A673 (cell line): ENCODE measurements around the gene IMMP2L. TPM values are rescaled to one million over a fixed set of nuclear protein-coding genes. Genes with fewer than 3 reads are reported as not detected.

Experiments used
- BruUV-seq: library from RNA; stranded (reverse); fragments of 400-500 nt; replicated peaks from 2 replicates; lab custom pipeline; 2021; lab: Mats Ljungman, UMichigan
- CTCF ChIA-PET: fragments of 300-600 bp; sonication (Branson Sonifier 250); formaldehyde crosslinking; loops from one replicate; lab custom pipeline; 2022; ENCODE audit warnings: antibody characterized with exemption; lab: Charles Lee
- POLR2A ChIA-PET: fragments of 300-600 bp; sonication (Branson Sonifier 250); formaldehyde crosslinking; loops from one replicate; lab custom pipeline; 2022; ENCODE audit warnings: antibody characterized with exemption; ENCODE audit not compliant: low non-redundant PET; lab: Charles Lee
- DNase-seq: peaks from one replicate; pipeline ENCODE4 v3.0.0-alpha.2; 2015; ENCODE audit warnings: low spot score
- H3K27ac ChIP-seq: fragments of 200-600 bp; sonication (generic); 2 replicates; pipeline ENCODE4 v1.5.1; 2016; ENCODE audit warnings: mixed run types, low read depth, mild to moderate bottlenecking, mixed read lengths, antibody characterized with exemption, low read length; ENCODE audit not compliant: poor library complexity, severe bottlenecking
- H3K27me3 ChIP-seq: fragments of 200-600 bp; sonication (generic); replicated peaks from 2 replicates; pipeline ENCODE4 v1.6.1; 2017; ENCODE audit warnings: mixed run types, low read depth, mild to moderate bottlenecking, mixed read lengths, antibody characterized with exemption, low read length; ENCODE audit not compliant: insufficient read depth, poor library complexity
- H3K36me3 ChIP-seq: fragments of 200-600 bp; sonication (generic); 2 replicates; pipeline ENCODE4 v1.6.1; 2016; ENCODE audit warnings: mixed run types, mild to moderate bottlenecking, mixed read lengths, antibody characterized with exemption, low read length; ENCODE audit not compliant: insufficient read depth, poor library complexity, severe bottlenecking
- H3K4me1 ChIP-seq: fragments of 200-600 bp; sonication (generic); 2 replicates; pipeline ENCODE4 v1.6.1; 2017; ENCODE audit warnings: mixed run types, mild to moderate bottlenecking, mixed read lengths, antibody characterized with exemption, low read length; ENCODE audit not compliant: insufficient read depth, poor library complexity, severe bottlenecking
- H3K4me3 ChIP-seq: fragments of 200-600 bp; sonication (generic); 2 replicates; pipeline ENCODE4 v1.5.1; 2016; ENCODE audit warnings: low read depth, mixed run types, mild to moderate bottlenecking, mixed read lengths, low read length; ENCODE audit not compliant: poor library complexity, severe bottlenecking
- H3K9me3 ChIP-seq: fragments of 200-600 bp; sonication (generic); 2 replicates; pipeline ENCODE4 v1.6.1; 2016; ENCODE audit warnings: mixed run types, low read depth, mild to moderate bottlenecking, mixed read lengths, antibody characterized with exemption, low read length; ENCODE audit not compliant: poor library complexity, severe bottlenecking
- EZH2 ChIP-seq: fragments of 200-600 bp; sonication (generic); IDR thresholded peaks from 2 replicates; pipeline ENCODE4 v1.6.1; 2017; ENCODE audit warnings: borderline replicate concordance, low read depth, mild to moderate bottlenecking, mixed read lengths, antibody characterized with exemption, low read length; ENCODE audit not compliant: poor library complexity, severe bottlenecking
- intact Hi-C: fragments of 100-400 bp; cut with micrococcal nuclease; formaldehyde crosslinking; loops from one replicate; pipeline ENCODE4 v1.10.0; 2022; ENCODE audit not compliant: unreplicated experiment
- total RNA-seq: library from RNA; stranded (reverse); gene quantifications from 2 replicates; pipeline ENCODE4 v1.2.3, GENCODE V29; 2021
- TF ChIP-seq, protein P1 (sequence below): fragments of 300-800, 200-600 bp; sonication (generic); conservative IDR thresholded peaks from 2 replicates; pipeline ENCODE4 v1.5.1; 2017; ENCODE audit warnings: low read depth, mild to moderate bottlenecking, antibody characterized with exemption, low read length, moderate library complexity, mixed read lengths

IMMP2L gene
- total RNA-seq, 1 experiment from 2014 or later, result 10.0 TPM

- BruUV-seq, result no TSS peak
- CTCF ChIA-PET, result no interaction called here
Measured at GRCh38 chr7:111320133-111320532, 242.2 kb downstream of the IMMP2L start.

GRCh38 chr7:111312966-111313365 is 249.3 kb downstream of the IMMP2L start:
- H3K27ac ChIP-seq, result no peak overlapping the region
- H3K36me3 ChIP-seq, result no peaks in the 10 kb centered on the region
- no TSS peak for BruUV-seq
- CTCF ChIA-PET, result no interaction called here
- H3K4me3 ChIP-seq, result no peak overlapping the region
- H3K9me3 ChIP-seq, result no peaks in the 10 kb centered on the region
- intact Hi-C loops, result no loop called here
- no peak for TF ChIP-seq EZH2
- TF ChIP-seq, protein P1, sequence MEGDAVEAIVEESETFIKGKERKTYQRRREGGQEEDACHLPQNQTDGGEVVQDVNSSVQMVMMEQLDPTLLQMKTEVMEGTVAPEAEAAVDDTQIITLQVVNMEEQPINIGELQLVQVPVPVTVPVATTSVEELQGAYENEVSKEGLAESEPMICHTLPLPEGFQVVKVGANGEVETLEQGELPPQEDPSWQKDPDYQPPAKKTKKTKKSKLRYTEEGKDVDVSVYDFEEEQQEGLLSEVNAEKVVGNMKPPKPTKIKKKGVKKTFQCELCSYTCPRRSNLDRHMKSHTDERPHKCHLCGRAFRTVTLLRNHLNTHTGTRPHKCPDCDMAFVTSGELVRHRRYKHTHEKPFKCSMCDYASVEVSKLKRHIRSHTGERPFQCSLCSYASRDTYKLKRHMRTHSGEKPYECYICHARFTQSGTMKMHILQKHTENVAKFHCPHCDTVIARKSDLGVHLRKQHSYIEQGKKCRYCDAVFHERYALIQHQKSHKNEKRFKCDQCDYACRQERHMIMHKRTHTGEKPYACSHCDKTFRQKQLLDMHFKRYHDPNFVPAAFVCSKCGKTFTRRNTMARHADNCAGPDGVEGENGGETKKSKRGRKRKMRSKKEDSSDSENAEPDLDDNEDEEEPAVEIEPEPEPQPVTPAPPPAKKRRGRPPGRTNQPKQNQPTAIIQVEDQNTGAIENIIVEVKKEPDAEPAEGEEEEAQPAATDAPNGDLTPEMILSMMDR, result no peak
- no peaks in the 10 kb centered on the region for H3K4me1 ChIP-seq
- H3K27me3 ChIP-seq, result no peaks in the 10 kb centered on the region
- no peak for DNase-seq
- POLR2A ChIA-PET, result no interaction called here

More at GRCh38 chr7:111320133-111320532, 242.2 kb downstream of the IMMP2L start:
- Histone ChIP-seq H3K9me3 (no peaks in the 10 kb centered on the region), H3K4me3 (no peak overlapping the region), H3K36me3 (no peaks in the 10 kb centered on the region), H3K27ac (no peak overlapping the region), H3K27me3 (no peaks in the 10 kb centered on the region), H3K4me1 (no peaks in the 10 kb centered on the region)
- POLR2A ChIA-PET, result no interaction called here
- no peak for DNase-seq
- TF ChIP-seq, protein P1, result no peak
- no peak for TF ChIP-seq EZH2
- intact Hi-C loops, result no loop called here

DNA sequence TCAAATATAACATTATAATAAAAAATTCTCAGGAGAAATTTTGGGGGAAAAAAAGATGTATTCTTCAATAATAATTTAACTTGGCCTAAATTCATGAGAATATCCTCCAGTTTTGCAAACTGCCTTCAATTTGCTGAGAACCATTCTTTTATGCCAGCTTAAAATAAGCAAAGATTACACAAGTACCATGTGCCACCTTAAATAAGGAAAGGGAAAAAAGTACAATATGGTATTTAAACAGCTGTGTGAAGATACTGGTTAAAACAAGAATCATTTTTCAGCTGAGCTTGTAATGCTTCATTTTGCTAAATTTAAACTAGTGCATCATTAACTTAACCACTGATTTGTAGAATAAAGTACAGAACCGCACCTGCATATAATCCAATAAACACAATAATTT is 253.6 kb downstream of the IMMP2L start:
- ChIA-PET POLR2A (no interaction called here), CTCF (no interaction called here)

More for the DNA sequence above, 253.6 kb downstream of the IMMP2L start:
- Histone ChIP-seq H3K27ac (no peak overlapping the region), H3K36me3 (no peaks in the 10 kb centered on the region), H3K4me1 (no peaks in the 10 kb centered on the region), H3K9me3 (no peaks in the 10 kb centered on the region), H3K27me3 (no peaks in the 10 kb centered on the region), H3K4me3 (no peak overlapping the region)
- DNase-seq, result no peak
- BruUV-seq, result no TSS peak
- TF ChIP-seq, protein P1, result no peak
- no peak for TF ChIP-seq EZH2
- intact Hi-C loops, result no loop called here
